ENCODE results near the gene ORM2. TPM values are rescaled to one million over a fixed set of nuclear protein-coding genes. Genes with fewer than 3 reads are reported as not detected.

The ORM2 gene
- total RNA-seq, 4 donors from 2014 or later: 9.5 TPM; not detected in 3

DNA sequence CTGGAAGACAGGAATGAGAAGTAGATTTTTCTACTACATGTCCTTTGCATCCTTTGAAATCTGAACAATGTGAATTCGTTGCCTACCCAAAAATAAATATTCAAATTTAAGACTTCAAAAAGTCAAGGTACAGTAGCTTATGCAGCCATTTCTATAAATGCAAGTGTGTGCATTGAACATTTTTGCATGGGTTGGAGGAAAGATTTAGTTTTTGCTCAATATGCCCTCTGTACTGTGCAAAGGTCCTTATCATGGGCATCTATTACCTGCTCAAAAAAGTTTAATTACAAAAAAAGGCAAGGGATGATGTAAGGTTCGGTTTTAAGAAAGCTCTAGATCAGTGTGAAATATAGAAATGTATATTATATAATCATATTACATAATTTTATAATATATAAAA lies 35.5 kb downstream of the ORM2 start:
- no peak for DNase-seq (ENCODE audit: low spot score in 2 of 2)
- Histone ChIP-seq H3K4me1 (peaks cover 12% of the 10 kb centered on the region), H3K36me3 (peaks cover 59% of the 10 kb centered on the region), H3K4me3 (no peak overlapping the region), H3K27ac (no peak overlapping the region), H3K9me3 (no peaks in the 10 kb centered on the region), H3K27me3 (no peaks in the 10 kb centered on the region)
- 96% methylated on average over 2 of the region's 2 CpGs for WGBS
- TF ChIP-seq, protein P1, sequence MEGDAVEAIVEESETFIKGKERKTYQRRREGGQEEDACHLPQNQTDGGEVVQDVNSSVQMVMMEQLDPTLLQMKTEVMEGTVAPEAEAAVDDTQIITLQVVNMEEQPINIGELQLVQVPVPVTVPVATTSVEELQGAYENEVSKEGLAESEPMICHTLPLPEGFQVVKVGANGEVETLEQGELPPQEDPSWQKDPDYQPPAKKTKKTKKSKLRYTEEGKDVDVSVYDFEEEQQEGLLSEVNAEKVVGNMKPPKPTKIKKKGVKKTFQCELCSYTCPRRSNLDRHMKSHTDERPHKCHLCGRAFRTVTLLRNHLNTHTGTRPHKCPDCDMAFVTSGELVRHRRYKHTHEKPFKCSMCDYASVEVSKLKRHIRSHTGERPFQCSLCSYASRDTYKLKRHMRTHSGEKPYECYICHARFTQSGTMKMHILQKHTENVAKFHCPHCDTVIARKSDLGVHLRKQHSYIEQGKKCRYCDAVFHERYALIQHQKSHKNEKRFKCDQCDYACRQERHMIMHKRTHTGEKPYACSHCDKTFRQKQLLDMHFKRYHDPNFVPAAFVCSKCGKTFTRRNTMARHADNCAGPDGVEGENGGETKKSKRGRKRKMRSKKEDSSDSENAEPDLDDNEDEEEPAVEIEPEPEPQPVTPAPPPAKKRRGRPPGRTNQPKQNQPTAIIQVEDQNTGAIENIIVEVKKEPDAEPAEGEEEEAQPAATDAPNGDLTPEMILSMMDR (IDR thresholded peaks at IDR 0.05): no peak
- TF ChIP-seq POLR2A (IDR thresholded peaks at IDR 0.05) (no peak), POLR2AphosphoS5 (IDR thresholded peaks at IDR 0.05) (no peak), EP300 (IDR thresholded peaks at IDR 0.05) (no peak)

DNA sequence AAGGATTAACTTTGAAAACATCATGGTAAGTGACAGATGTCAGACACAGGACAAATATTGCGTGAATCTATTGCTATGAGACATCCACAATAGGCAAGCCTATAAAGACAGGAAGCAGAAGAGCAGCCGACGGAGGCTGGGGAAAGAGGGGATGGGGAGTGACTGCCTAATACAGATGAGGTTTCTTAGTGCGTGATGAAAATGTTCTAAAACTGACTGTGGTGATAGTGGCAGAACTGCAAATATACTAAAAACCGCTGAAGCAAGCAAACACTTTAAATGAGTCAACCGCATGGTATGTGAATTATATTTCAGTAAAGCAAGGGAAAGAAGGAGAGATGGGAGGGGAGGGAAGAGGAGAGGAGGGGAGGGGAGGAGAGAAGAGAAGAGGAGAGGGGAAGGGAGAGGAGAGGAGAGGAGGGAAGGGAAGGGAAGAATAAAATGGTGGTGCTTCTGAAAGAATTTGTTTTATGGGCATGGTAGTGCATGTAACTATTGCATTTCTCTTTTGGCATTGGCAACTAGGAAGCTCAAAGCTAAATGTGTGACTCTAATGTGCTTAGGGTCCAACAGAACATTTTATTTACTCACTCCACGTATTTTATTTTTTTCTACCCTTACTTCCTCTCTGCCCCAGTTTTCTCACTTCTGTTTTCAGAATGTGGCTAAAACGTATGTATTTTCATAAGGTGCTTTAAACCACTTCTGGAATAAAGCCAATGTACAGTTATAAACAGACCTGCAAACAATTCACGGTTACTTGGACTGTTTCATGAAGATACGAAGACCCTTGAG lies 36.9 kb downstream of the ORM2 start:
- H3K36me3 ChIP-seq: peaks cover 49% of the 10 kb centered on the region

DNA sequence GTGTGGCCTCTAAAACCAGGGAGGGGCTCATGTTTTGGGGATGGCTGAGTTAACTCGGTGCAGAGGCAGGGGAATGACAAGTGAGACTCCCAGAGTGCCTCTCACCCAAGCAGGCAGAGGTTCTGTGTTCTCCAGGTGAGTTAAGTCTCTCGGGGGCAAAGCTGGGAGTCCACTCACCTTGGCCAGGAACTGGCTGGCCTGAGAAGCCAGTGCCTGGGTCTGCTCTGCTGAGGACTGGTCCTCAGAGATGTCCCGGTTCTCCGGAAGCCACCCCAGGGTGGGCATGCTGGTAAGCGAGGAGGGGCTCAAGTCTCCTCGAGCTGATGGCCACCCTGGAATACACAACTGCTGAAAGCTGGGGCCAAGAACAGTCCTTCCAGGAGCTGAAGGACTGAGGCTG lies 37.7 kb downstream of the ORM2 start:
- Histone ChIP-seq H3K4me1 (peaks cover 23% of the 10 kb centered on the region), H3K36me3 (peaks cover 41% of the 10 kb centered on the region)
- 92% methylated on average over 5 of the region's 6 CpGs for WGBS

More for the DNA sequence above, 36.9 kb downstream of the ORM2 start:
- no peak overlapping the region for H3K4me3 ChIP-seq
- peaks cover 15% of the 10 kb centered on the region for H3K4me1 ChIP-seq
- no peak for DNase-seq (ENCODE audit: low spot score in 2 of 2)
- no peaks in the 10 kb centered on the region for H3K9me3 ChIP-seq
- TF ChIP-seq, protein P1 (IDR thresholded peaks at IDR 0.05): no peak
- TF ChIP-seq POLR2AphosphoS5 (IDR thresholded peaks at IDR 0.05) (no peak), EP300 (IDR thresholded peaks at IDR 0.05) (no peak), POLR2A (IDR thresholded peaks at IDR 0.05) (no peak)
- peak overlapping the region; percentile 52 for H3K27ac ChIP-seq
- 59% methylated on average over 10 of the region's 10 CpGs for WGBS
- no peaks in the 10 kb centered on the region for H3K27me3 ChIP-seq

DNA sequence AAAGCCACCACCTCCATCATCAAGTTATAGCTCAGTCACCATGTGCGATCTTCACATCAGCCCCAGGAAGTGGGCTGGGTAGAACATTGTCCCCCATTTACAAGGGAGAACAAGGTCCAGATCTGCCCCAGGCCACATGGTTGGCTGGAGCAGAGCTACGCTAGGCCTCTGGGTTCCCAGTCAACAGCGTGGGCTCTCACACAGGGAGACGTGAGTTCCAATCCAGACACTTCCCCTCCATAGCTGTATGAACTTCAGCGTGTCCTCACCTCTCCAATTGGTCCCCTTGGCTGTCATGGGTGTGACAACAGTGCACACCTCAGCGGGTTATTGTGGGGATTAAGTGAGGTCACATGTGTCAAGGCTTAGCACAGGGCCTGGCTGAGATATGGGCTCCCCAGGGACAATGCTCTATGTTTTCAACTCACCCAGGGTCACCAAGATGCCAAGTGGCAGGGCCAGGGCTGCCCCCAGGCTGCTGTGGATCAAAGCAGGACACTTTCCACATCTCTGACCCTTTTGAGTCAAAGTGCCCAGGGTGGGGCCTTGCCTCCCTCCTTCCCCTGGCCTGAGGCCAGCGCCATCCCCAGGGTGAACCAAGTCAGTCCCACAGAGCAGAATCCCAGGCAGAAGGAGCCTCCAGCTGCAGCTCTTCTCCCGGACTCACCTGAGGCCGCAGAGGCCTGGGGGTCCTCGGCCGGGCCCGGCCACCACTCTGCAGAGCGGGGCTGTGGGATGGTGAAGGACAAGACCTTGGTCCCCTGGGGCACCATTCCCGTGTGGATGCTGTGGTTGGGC lies 38.3 kb downstream of the ORM2 start:
- peak in 1 of 2 donors; percentile 50 for DNase-seq (ENCODE audit: low spot score in 2 of 2)
- no peak overlapping the region for H3K4me3 ChIP-seq
- peak overlapping the region; percentile 53 for H3K27ac ChIP-seq
- TF ChIP-seq EP300 (IDR thresholded peaks at IDR 0.05) (no peak), POLR2A (IDR thresholded peaks at IDR 0.05) (no peak)
- TF ChIP-seq, protein P1 (IDR thresholded peaks at IDR 0.05): no peak
- H3K4me1 ChIP-seq: peaks cover 29% of the 10 kb centered on the region
- 91% methylated on average over 7 of the region's 14 CpGs for WGBS
- peaks cover 35% of the 10 kb centered on the region for H3K36me3 ChIP-seq
- H3K27me3 ChIP-seq: no peaks in the 10 kb centered on the region
- H3K9me3 ChIP-seq: no peaks in the 10 kb centered on the region

More for the DNA sequence above, 37.7 kb downstream of the ORM2 start:
- no peaks in the 10 kb centered on the region for H3K27me3 ChIP-seq
- H3K27ac ChIP-seq: peak overlapping the region; percentile 53
- TF ChIP-seq EP300 (IDR thresholded peaks at IDR 0.05) (no peak), POLR2AphosphoS5 (IDR thresholded peaks at IDR 0.05) (no peak)
- TF ChIP-seq, protein P1 (IDR thresholded peaks at IDR 0.05): no peak
- no peak for DNase-seq (ENCODE audit: low spot score in 2 of 2)
- no peaks in the 10 kb centered on the region for H3K9me3 ChIP-seq
- no peak overlapping the region for H3K4me3 ChIP-seq

Data from suprapubic skin (tissue), 4 donors.